ENCODE data around the gene EIF4E1B. TPM values are rescaled to one million over a fixed set of nuclear protein-coding genes. Genes with fewer than 3 reads are reported as not detected.

EIF4E1B gene
- total and polyA plus RNA-seq, 4 donors = not detected

GRCh38 chr5:176676361-176676824, 45.9 kb downstream of the EIF4E1B start:
- DNase-seq (ENCODE audit: low spot score) = no peak
- H3K9me3 ChIP-seq (ENCODE audit: control insufficient read depth in 4 of 4, low read length in 3 of 4) = no peaks in the 10 kb centered on the region
- no peak overlapping the region for H3K4me3 ChIP-seq (ENCODE audit: low read depth in 1 of 3, low read length in 3 of 3)
- TF ChIP-seq SP1 (IDR thresholded peaks at IDR 0.05) = no peak
- TF ChIP-seq JUND (IDR thresholded peaks at IDR 0.05) = no peak
- TF ChIP-seq ATF3 (IDR thresholded peaks at IDR 0.05) = no peak
- no peak for TF ChIP-seq RXRA (IDR thresholded peaks at IDR 0.05)
- no peak for TF ChIP-seq TAF1 (conservative IDR thresholded peaks at IDR 0.05)
- TF ChIP-seq YY1 (IDR thresholded peaks at IDR 0.05) = no peak
- peaks cover 2 to 12% (median 5%) of the 10 kb centered on the region in 4 donors for H3K27me3 ChIP-seq (ENCODE audit: control insufficient read depth in 4 of 4, insufficient read depth in 4 of 4, low read length in 3 of 4)
- H3K27ac ChIP-seq (ENCODE audit: low read depth in 1 of 2, low read length in 2 of 2) = no peak overlapping the region
- no peak overlapping the region for H3K9ac ChIP-seq (ENCODE audit: low read depth in 1 of 2, low read length in 2 of 2)
- H3K36me3 ChIP-seq (ENCODE audit: control insufficient read depth in 4 of 4, insufficient read depth in 3 of 4, low read depth in 1 of 4, low read length in 3 of 4) = no peaks in the 10 kb centered on the region
- no peaks in the 10 kb centered on the region for H3K4me1 ChIP-seq (ENCODE audit: control insufficient read depth in 4 of 4, insufficient read depth in 4 of 4, low read length in 3 of 4)
- WGBS = 69% methylated on average over 10 of the region's 10 CpGs

GRCh38 chr5:176677209-176677939, 46.9 kb downstream of the EIF4E1B start:
- Histone ChIP-seq H3K27ac (ENCODE audit: low read depth in 1 of 2, low read length in 2 of 2) (no peak overlapping the region), H3K27me3 (ENCODE audit: control insufficient read depth in 4 of 4, insufficient read depth in 4 of 4, low read length in 3 of 4) (peaks cover 2 to 12% (median 5%) of the 10 kb centered on the region in 4 donors), H3K4me3 (ENCODE audit: low read depth in 1 of 3, low read length in 3 of 3) (no peak overlapping the region), H3K36me3 (ENCODE audit: control insufficient read depth in 4 of 4, insufficient read depth in 3 of 4, low read depth in 1 of 4, low read length in 3 of 4) (no peaks in the 10 kb centered on the region), H3K9me3 (ENCODE audit: control insufficient read depth in 4 of 4, low read length in 3 of 4) (no peaks in the 10 kb centered on the region), H3K4me1 (ENCODE audit: control insufficient read depth in 4 of 4, insufficient read depth in 4 of 4, low read length in 3 of 4) (no peaks in the 10 kb centered on the region), H3K9ac (ENCODE audit: low read depth in 1 of 2, low read length in 2 of 2) (no peak overlapping the region)
- 78% methylated on average over 12 of the region's 12 CpGs for WGBS
- no peak for DNase-seq (ENCODE audit: low spot score)
- TF ChIP-seq NR2F2 (IDR thresholded peaks at IDR 0.05) (no peak), TAF1 (conservative IDR thresholded peaks at IDR 0.05) (no peak), YY1 (IDR thresholded peaks at IDR 0.05) (no peak), EGR1 (IDR thresholded peaks at IDR 0.05; ENCODE audit: low read depth in 2 of 2) (no peak), FOXA1 (IDR thresholded peaks at IDR 0.05) (no peak), JUND (IDR thresholded peaks at IDR 0.05) (no peak), MAX (IDR thresholded peaks at IDR 0.05) (no peak), ZBTB33 (IDR thresholded peaks at IDR 0.05) (no peak), RXRA (IDR thresholded peaks at IDR 0.05) (no peak), REST (IDR thresholded peaks at IDR 0.05) (no peak), RAD21 (IDR thresholded peaks at IDR 0.05) (no peak), FOXA2 (IDR thresholded peaks at IDR 0.05) (no peak), ATF3 (IDR thresholded peaks at IDR 0.05) (no peak), GABPA (IDR thresholded peaks at IDR 0.05 in 1 of 2, conservative IDR thresholded peaks at IDR 0.05 in 1 of 2) (no peak), CTCF (IDR thresholded peaks at IDR 0.05; ENCODE audit: low read depth, low read length, missing input control) (no peak), HNF4A (conservative IDR thresholded peaks at IDR 0.05) (no peak)

Data from liver (tissue), 9 donors.